ENCODE data around the gene ZMIZ1. TPM values are rescaled to one million over a fixed set of nuclear protein-coding genes. Genes with fewer than 3 reads are reported as not detected.

Gene ZMIZ1
- total and polyA plus RNA-seq, 4 donors = 3.9 to 19.1 (median 9.8) TPM

DNA sequence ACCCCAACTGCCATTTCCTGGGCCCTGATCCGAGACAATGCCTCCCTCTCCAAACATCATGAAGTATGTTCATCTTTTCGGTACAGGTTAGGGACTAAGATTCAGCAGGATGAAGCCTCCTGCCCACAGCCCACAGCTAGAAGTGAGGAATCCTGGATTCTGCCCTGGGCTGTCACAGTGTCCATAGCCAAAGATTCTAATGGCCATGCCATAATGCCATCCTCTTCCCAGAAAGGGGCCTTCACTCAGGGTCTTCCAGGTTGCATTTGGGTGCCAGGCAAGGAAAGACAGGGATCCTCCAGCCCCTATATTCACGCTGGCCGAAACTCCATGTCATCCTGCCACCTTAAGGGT lies 15.7 kb upstream of the ZMIZ1 start:
- Histone ChIP-seq H3K4me1 (ENCODE audit: control insufficient read depth in 4 of 4, insufficient read depth in 4 of 4, low read length in 3 of 4) (peaks cover 1 to 21% (median 12%) of the 10 kb centered on the region in 4 donors), H3K9ac (ENCODE audit: low read depth in 1 of 2, low read length in 2 of 2) (no peak overlapping the region), H3K4me3 (ENCODE audit: low read depth in 1 of 3, low read length in 3 of 3) (no peak overlapping the region), H3K9me3 (ENCODE audit: control insufficient read depth in 4 of 4, low read length in 3 of 4) (no peaks in the 10 kb centered on the region), H3K27me3 (ENCODE audit: control insufficient read depth in 4 of 4, insufficient read depth in 4 of 4, low read length in 3 of 4) (no peaks in the 10 kb centered on the region), H3K36me3 (ENCODE audit: control insufficient read depth in 4 of 4, insufficient read depth in 3 of 4, low read depth in 1 of 4, low read length in 3 of 4) (no peaks in the 10 kb centered on the region), H3K27ac (ENCODE audit: low read depth in 1 of 2, low read length in 2 of 2) (no peak overlapping the region)
- no peak for TF ChIP-seq NR2F2 (IDR thresholded peaks at IDR 0.05)
- TF ChIP-seq YY1 (IDR thresholded peaks at IDR 0.05) = no peak
- TF ChIP-seq MAX (IDR thresholded peaks at IDR 0.05) = no peak
- TF ChIP-seq, protein P1, sequence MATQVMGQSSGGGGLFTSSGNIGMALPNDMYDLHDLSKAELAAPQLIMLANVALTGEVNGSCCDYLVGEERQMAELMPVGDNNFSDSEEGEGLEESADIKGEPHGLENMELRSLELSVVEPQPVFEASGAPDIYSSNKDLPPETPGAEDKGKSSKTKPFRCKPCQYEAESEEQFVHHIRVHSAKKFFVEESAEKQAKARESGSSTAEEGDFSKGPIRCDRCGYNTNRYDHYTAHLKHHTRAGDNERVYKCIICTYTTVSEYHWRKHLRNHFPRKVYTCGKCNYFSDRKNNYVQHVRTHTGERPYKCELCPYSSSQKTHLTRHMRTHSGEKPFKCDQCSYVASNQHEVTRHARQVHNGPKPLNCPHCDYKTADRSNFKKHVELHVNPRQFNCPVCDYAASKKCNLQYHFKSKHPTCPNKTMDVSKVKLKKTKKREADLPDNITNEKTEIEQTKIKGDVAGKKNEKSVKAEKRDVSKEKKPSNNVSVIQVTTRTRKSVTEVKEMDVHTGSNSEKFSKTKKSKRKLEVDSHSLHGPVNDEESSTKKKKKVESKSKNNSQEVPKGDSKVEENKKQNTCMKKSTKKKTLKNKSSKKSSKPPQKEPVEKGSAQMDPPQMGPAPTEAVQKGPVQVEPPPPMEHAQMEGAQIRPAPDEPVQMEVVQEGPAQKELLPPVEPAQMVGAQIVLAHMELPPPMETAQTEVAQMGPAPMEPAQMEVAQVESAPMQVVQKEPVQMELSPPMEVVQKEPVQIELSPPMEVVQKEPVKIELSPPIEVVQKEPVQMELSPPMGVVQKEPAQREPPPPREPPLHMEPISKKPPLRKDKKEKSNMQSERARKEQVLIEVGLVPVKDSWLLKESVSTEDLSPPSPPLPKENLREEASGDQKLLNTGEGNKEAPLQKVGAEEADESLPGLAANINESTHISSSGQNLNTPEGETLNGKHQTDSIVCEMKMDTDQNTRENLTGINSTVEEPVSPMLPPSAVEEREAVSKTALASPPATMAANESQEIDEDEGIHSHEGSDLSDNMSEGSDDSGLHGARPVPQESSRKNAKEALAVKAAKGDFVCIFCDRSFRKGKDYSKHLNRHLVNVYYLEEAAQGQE (IDR thresholded peaks at IDR 0.05) = no peak
- WGBS = 97% methylated on average over 4 of the region's 4 CpGs
- no peak for DNase-seq (ENCODE audit: low spot score)

DNA sequence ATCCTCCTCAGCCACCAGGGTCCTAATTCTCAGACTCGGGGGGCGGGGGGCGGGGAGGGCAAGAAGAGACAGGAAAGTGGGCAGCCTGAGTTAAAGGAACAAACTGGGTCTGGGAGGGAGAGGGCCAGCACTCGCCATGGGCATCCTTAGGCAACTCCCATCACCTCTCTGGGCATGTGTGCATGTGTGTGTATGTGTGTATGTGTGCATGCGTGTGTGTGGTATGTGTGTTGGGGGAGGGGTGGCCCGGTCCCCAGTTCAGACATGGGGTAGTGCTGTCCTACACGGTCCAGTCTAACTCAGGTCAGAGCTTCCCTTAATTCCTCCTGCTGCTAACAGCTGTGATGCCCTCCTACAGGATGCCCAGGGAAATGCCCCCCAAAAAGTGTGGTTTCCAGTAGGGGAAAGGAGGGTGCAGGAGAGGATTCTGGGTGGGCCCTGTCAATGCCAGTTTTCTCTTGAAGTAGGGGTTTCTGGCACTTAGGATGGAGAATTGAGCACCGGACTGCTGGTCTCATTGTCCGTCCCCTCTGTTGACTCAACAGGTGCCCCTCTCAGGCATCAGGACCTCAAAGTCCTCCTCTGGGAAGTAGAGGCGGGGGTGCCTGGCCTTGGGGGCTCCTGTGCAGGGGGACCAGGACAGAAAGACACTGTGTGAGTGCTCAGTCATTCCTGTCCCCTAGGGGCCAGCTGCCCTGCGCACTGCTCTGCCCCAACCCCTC lies 15.1 kb upstream of the ZMIZ1 start:
- H3K9ac ChIP-seq (ENCODE audit: low read depth in 1 of 2, low read length in 2 of 2) = no peak overlapping the region
- no peaks in the 10 kb centered on the region for H3K36me3 ChIP-seq (ENCODE audit: control insufficient read depth in 4 of 4, insufficient read depth in 3 of 4, low read depth in 1 of 4, low read length in 3 of 4)
- H3K4me3 ChIP-seq (ENCODE audit: low read depth in 1 of 3, low read length in 3 of 3) = no peak overlapping the region
- no peak for DNase-seq (ENCODE audit: low spot score)
- H3K27me3 ChIP-seq (ENCODE audit: control insufficient read depth in 4 of 4, insufficient read depth in 4 of 4, low read length in 3 of 4) = no peaks in the 10 kb centered on the region
- TF ChIP-seq EGR1 (IDR thresholded peaks at IDR 0.05; ENCODE audit: low read depth in 2 of 2) = no peak
- no peak for TF ChIP-seq JUND (IDR thresholded peaks at IDR 0.05)
- TF ChIP-seq FOXA2 (IDR thresholded peaks at IDR 0.05) = no peak
- TF ChIP-seq NR2F2 (IDR thresholded peaks at IDR 0.05) = no peak
- TF ChIP-seq FOXA1 (IDR thresholded peaks at IDR 0.05) = no peak
- no peak for TF ChIP-seq MAX (IDR thresholded peaks at IDR 0.05)
- peaks cover 3 to 27% (median 17%) of the 10 kb centered on the region in 4 donors for H3K4me1 ChIP-seq (ENCODE audit: control insufficient read depth in 4 of 4, insufficient read depth in 4 of 4, low read length in 3 of 4)
- no peak overlapping the region for H3K27ac ChIP-seq (ENCODE audit: low read depth in 1 of 2, low read length in 2 of 2)
- H3K9me3 ChIP-seq (ENCODE audit: control insufficient read depth in 4 of 4, low read length in 3 of 4) = no peaks in the 10 kb centered on the region
- 88% methylated on average over 11 of the region's 11 CpGs for WGBS

- no peak overlapping the region for H3K9ac ChIP-seq (ENCODE audit: low read depth in 1 of 2, low read length in 2 of 2)
Observed at GRCh38 chr10:79054203-79055099, 14.3 kb upstream of the ZMIZ1 start.

More at GRCh38 chr10:79054203-79055099, 14.3 kb upstream of the ZMIZ1 start:
- no peak for DNase-seq (ENCODE audit: low spot score)
- Histone ChIP-seq H3K9me3 (ENCODE audit: control insufficient read depth in 4 of 4, low read length in 3 of 4) (no peaks in the 10 kb centered on the region), H3K4me3 (ENCODE audit: low read depth in 1 of 3, low read length in 3 of 3) (no peak overlapping the region), H3K27ac (ENCODE audit: low read depth in 1 of 2, low read length in 2 of 2) (no peak overlapping the region), H3K4me1 (ENCODE audit: control insufficient read depth in 4 of 4, insufficient read depth in 4 of 4, low read length in 3 of 4) (peaks cover 6 to 31% (median 23%) of the 10 kb centered on the region in 4 donors), H3K27me3 (ENCODE audit: control insufficient read depth in 4 of 4, insufficient read depth in 4 of 4, low read length in 3 of 4) (no peaks in the 10 kb centered on the region), H3K36me3 (ENCODE audit: control insufficient read depth in 4 of 4, insufficient read depth in 3 of 4, low read depth in 1 of 4, low read length in 3 of 4) (no peaks in the 10 kb centered on the region)
- 81% methylated on average over 13 of the region's 13 CpGs for WGBS
- TF ChIP-seq CTCF (IDR thresholded peaks at IDR 0.05; ENCODE audit: low read depth, low read length, missing input control) (no peak), RAD21 (IDR thresholded peaks at IDR 0.05) (no peak)
